HEK293 (cell line): Measurements from ENCODE around the gene SERTAD1.

Experiments
- BCL11B ChIP-seq: fragments of 450-650 bp; formaldehyde crosslinking; IDR thresholded peaks from 2 replicates; pipeline ENCODE4 v1.5.1; 2016; ENCODE audit warnings: low read depth, missing biosample characterization, missing genetic modification characterization
- BCL6B ChIP-seq: fragments of 450-650 bp; formaldehyde crosslinking; IDR thresholded peaks from 2 replicates; pipeline ENCODE4 v1.5.1; 2017; ENCODE audit warnings: missing biosample characterization, missing genetic modification characterization
- HOXD13 ChIP-seq: sonication (generic); formaldehyde crosslinking; IDR thresholded peaks from 2 replicates; pipeline ENCODE4 v1.8.0; 2022; ENCODE audit warnings: missing genetic modification reagents, borderline replicate concordance
- KLF7 ChIP-seq: fragments of 450-650 bp; formaldehyde crosslinking; IDR thresholded peaks from 2 replicates; pipeline ENCODE4 v1.5.1; 2016; ENCODE audit warnings: missing biosample characterization, missing genetic modification characterization, borderline replicate concordance
- PATZ1 ChIP-seq: fragments of 450-650 bp; formaldehyde crosslinking; IDR thresholded peaks from 2 replicates; pipeline ENCODE4 v1.5.1; 2016; ENCODE audit warnings: missing biosample characterization, missing genetic modification characterization
- PRDM10 ChIP-seq: fragments of 450-650 bp; formaldehyde crosslinking; IDR thresholded peaks from 2 replicates; pipeline ENCODE4 v1.5.1; 2016; ENCODE audit warnings: missing biosample characterization, missing genetic modification characterization
- SP7 ChIP-seq: fragments of 450-650 bp; formaldehyde crosslinking; IDR thresholded peaks from 2 replicates; pipeline ENCODE4 v1.5.1; 2016; ENCODE audit warnings: missing biosample characterization, missing genetic modification characterization
- ZBTB20 ChIP-seq: fragments of 450-650 bp; formaldehyde crosslinking; IDR thresholded peaks from 2 replicates; pipeline ENCODE4 v1.5.1; 2016; ENCODE audit warnings: missing biosample characterization, missing genetic modification characterization
- ZNF121 ChIP-seq: fragments of 450-650 bp; formaldehyde crosslinking; IDR thresholded peaks from 2 replicates; pipeline ENCODE4 v1.5.1; 2016; ENCODE audit warnings: missing biosample characterization, missing genetic modification characterization
- ZNF140 ChIP-seq: fragments of 450-650 bp; formaldehyde crosslinking; IDR thresholded peaks from 2 replicates; pipeline ENCODE4 v1.5.1; 2016; ENCODE audit warnings: missing biosample characterization, missing genetic modification characterization
- ZNF175 ChIP-seq: fragments of 450-650 bp; formaldehyde crosslinking; IDR thresholded peaks from 2 replicates; pipeline ENCODE4 v1.5.1; 2016; ENCODE audit warnings: missing biosample characterization, missing genetic modification characterization
- ZNF2 ChIP-seq: fragments of 450-650 bp; formaldehyde crosslinking; IDR thresholded peaks from 2 replicates; pipeline ENCODE4 v1.5.1; 2016; ENCODE audit warnings: missing biosample characterization, missing genetic modification characterization
- ZNF202 ChIP-seq: fragments of 450-650 bp; formaldehyde crosslinking; IDR thresholded peaks from 2 replicates; pipeline ENCODE4 v1.5.1; 2016; ENCODE audit warnings: missing biosample characterization, missing genetic modification characterization, borderline replicate concordance
- ZNF239 ChIP-seq: fragments of 450-650 bp; formaldehyde crosslinking; IDR thresholded peaks from 2 replicates; pipeline ENCODE4 v1.5.1; 2016; ENCODE audit warnings: missing biosample characterization, missing genetic modification characterization
- ZNF274 ChIP-seq, 2 experiments: fragments of 200-500 bp in 1 of 2; fragments of 450-650 bp in 1 of 2; sonication (Bioruptor generic) in 1 of 2; formaldehyde crosslinking in 1 of 2; IDR thresholded peaks; 2 replicates each; pipeline versions ENCODE4 v1.5.1 to v1.6.1; 2014 to 2016; ENCODE audit warnings: borderline replicate concordance in 1 of 2, inconsistent platforms in 1 of 2, low read length in 1 of 2, missing biosample characterization in 1 of 2, missing genetic modification characterization in 1 of 2
- ZNF311 ChIP-seq: fragments of 450-650 bp; formaldehyde crosslinking; IDR thresholded peaks from 2 replicates; pipeline ENCODE4 v1.5.1; 2017; ENCODE audit warnings: missing biosample characterization, missing genetic modification characterization, borderline replicate concordance
- ZNF324 ChIP-seq: fragments of 450-650 bp; formaldehyde crosslinking; IDR thresholded peaks from 2 replicates; pipeline ENCODE4 v1.5.1; 2016; ENCODE audit warnings: missing biosample characterization, missing genetic modification characterization
- ZNF366 ChIP-seq: fragments of 450-650 bp; formaldehyde crosslinking; conservative IDR thresholded peaks from 2 replicates; pipeline ENCODE4 v1.5.1; 2016; ENCODE audit warnings: missing biosample characterization, missing genetic modification characterization
- ZNF391 ChIP-seq: fragments of 450-650 bp; formaldehyde crosslinking; IDR thresholded peaks from 2 replicates; pipeline ENCODE4 v1.5.1; 2016; ENCODE audit warnings: low read depth, missing biosample characterization, missing genetic modification characterization, borderline replicate concordance
- ZNF510 ChIP-seq: fragments of 450-650 bp; formaldehyde crosslinking; IDR thresholded peaks from 2 replicates; pipeline ENCODE4 v1.5.1; 2018; ENCODE audit warnings: mild to moderate bottlenecking, missing genetic modification characterization, missing biosample characterization; ENCODE audit not compliant: insufficient replicate concordance
- ZNF558 ChIP-seq: fragments of 450-650 bp; formaldehyde crosslinking; IDR thresholded peaks from 2 replicates; pipeline ENCODE4 v1.5.1; 2016; ENCODE audit warnings: missing biosample characterization, missing genetic modification characterization
- ZNF561 ChIP-seq: fragments of 450-650 bp; IDR thresholded peaks from 2 replicates; pipeline ENCODE4 v1.5.1; 2018; ENCODE audit warnings: missing biosample characterization, missing genetic modification characterization, borderline replicate concordance
- ZNF596 ChIP-seq: fragments of 450-650 bp; IDR thresholded peaks from 2 replicates; pipeline ENCODE4 v1.5.0; 2018; ENCODE audit warnings: missing biosample characterization, mild to moderate bottlenecking, missing genetic modification characterization, moderate library complexity
- ZNF610 ChIP-seq: fragments of 450-650 bp; formaldehyde crosslinking; IDR thresholded peaks from 2 replicates; pipeline ENCODE4 v1.5.1; 2016; ENCODE audit warnings: missing biosample characterization, missing genetic modification characterization, borderline replicate concordance
- ZNF626 ChIP-seq: fragments of 450-650 bp; sonication (Bioruptor Pico); formaldehyde crosslinking; IDR thresholded peaks from 2 replicates; pipeline ENCODE4 v1.5.1; 2018; ENCODE audit warnings: missing biosample characterization, missing genetic modification characterization, inconsistent platforms
- ZNF629 ChIP-seq: fragments of 450-650 bp; formaldehyde crosslinking; IDR thresholded peaks from 2 replicates; pipeline ENCODE4 v1.5.1; 2017; ENCODE audit warnings: missing biosample characterization, missing genetic modification characterization
- ZNF701 ChIP-seq: fragments of 450-650 bp; formaldehyde crosslinking; IDR thresholded peaks from 2 replicates; pipeline ENCODE4 v1.5.1; 2016; ENCODE audit warnings: missing biosample characterization, missing genetic modification characterization
- ZNF76 ChIP-seq: fragments of 450-650 bp; formaldehyde crosslinking; IDR thresholded peaks from 2 replicates; pipeline ENCODE4; 2016; ENCODE audit warnings: low read depth, missing biosample characterization, missing genetic modification characterization, borderline replicate concordance
- ZSCAN30 ChIP-seq: fragments of 450-650 bp; IDR thresholded peaks from 2 replicates; pipeline ENCODE4 v1.5.1; 2018; ENCODE audit warnings: missing biosample characterization, mild to moderate bottlenecking, missing genetic modification characterization, moderate library complexity
- ZSCAN5A ChIP-seq: fragments of 450-650 bp; formaldehyde crosslinking; IDR thresholded peaks from 2 replicates; pipeline ENCODE4 v1.5.1; 2016; ENCODE audit warnings: missing biosample characterization, missing genetic modification characterization

SERTAD1 gene

GRCh38 chr19:40420766-40421765, 4.7 kb downstream of the SERTAD1 start (continued):
- peak; percentile 81 for TF ChIP-seq ZNF121 (tag by site-specific recombination)
- no peak for TF ChIP-seq BCL6B (tag by site-specific recombination)
- TF ChIP-seq ZBTB20 (tag by site-specific recombination), result peak; percentile 91; the same call in 1 of the 2 replicates
- peak; percentile 43; the same call in 1 of the 2 replicates for TF ChIP-seq ZNF366 (tag by site-specific recombination)
- TF ChIP-seq ZNF596 (tag by site-specific recombination), result no peak
- TF ChIP-seq ZNF274 (IDR thresholded peaks at IDR 0.05; ENCODE audit: low read length), result no peak
- no peak for TF ChIP-seq ZNF274 (tag by site-specific recombination; IDR thresholded peaks at IDR 0.05; ENCODE audit: borderline replicate concordance)
- TF ChIP-seq ZNF561 (tag by site-specific recombination), result peak; percentile 99
- TF ChIP-seq ZNF239 (tag by site-specific recombination), result 0 out of 2 replicates have a peak, but pooled peaks have one; percentile 56
- peak; percentile 87 for TF ChIP-seq ZNF629
- TF ChIP-seq PRDM10, result peak; percentile 92
- TF ChIP-seq ZNF510, result no peak
- no peak for TF ChIP-seq ZNF311 (tag by site-specific recombination)
- no peak for TF ChIP-seq ZNF175
- TF ChIP-seq ZNF701, result no peak
- TF ChIP-seq ZNF610 (tag by site-specific recombination), result peak; percentile 81
- peak; percentile 83 for TF ChIP-seq ZNF324 (tag by site-specific recombination)
- TF ChIP-seq ZNF391 (tag by site-specific recombination), result peak; percentile 74; the same call in 1 of the 2 replicates
- no peak for TF ChIP-seq ZNF202 (tag by site-specific recombination)
- no peak; the same call in 1 of the 2 replicates for TF ChIP-seq ZNF558 (tag by site-specific recombination)
- peak; percentile 97 for TF ChIP-seq SP7 (tag by site-specific recombination)
- TF ChIP-seq ZNF2, result peak; percentile 77
- TF ChIP-seq PATZ1, result peak; percentile 100
- no peak for TF ChIP-seq ZNF140 (tag by site-specific recombination)
- no peak for TF ChIP-seq HOXD13 (CRISPR knock-in tag)
- TF ChIP-seq ZNF76, result peak; percentile 71; the same call in 1 of the 2 replicates
- no peak for TF ChIP-seq ZNF626
- peak; percentile 98 for TF ChIP-seq ZSCAN30 (tag by site-specific recombination)
- TF ChIP-seq KLF7, result peak; percentile 99
- TF ChIP-seq BCL11B, result peak; percentile 50; the same call in 1 of the 2 replicates
- TF ChIP-seq ZSCAN5A, result peak; percentile 73; the same call in 1 of the 2 replicates
